Measurements from ENCODE around the gene TFR2.
A peak's percentile ranks its signal among the peaks of the same experiment; 100 is the strongest.

Gene TFR2

GRCh38 chr7:100641463-100641859, at the start of gene TFR2:
Gene TFR2 (minus strand): TSS chr7:100641552. CDS start chr7:100641509, 43 bp downstream.
- no peak for DNase-seq

DNA sequence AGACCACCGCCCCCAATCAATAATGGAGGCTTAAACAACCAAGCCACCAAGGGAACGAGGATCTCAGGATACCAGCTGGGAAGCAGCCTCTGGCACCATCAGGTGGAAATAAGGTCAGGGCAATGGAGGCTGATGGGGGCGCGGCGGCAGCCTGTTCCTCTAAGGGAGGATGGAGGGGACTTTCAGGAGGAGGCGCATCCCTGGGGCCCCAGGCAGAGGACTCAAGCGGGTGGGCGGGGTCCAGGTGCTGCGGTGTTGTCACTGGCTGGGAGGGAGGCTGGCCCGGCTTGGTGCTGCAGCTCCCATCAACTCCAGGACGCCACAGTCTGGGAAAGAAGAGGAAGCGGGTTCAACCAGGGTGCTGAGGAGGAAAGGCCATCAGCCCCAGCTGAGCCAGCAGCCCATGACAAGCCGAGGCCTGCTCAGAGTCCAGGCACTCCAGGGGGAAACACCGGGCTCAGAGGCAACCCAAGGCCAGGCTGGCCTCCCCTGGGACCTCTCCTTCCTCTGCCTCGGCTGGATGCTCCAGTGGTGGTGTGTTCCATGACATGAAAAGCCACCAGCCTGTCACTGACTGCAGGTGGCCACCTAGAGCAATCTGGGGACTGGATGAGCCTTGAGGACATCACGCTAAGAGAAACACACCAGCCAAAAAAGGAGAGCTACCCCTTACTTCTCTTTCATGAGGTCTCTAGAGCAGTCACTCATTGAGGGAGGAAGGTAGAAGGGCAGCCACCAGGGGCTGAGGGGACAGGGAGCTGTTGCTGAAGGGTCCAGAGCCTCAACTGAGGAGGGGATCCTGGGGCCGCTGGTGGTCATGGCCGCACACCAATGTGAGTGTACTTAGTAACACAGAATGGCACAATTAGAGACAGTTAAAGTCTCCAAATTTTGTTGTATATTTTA, 48.1 kb upstream of the TFR2 start:
- DNase-seq, result no peak

- DNase-seq, result no peak
These were observed 47.0 kb upstream of the TFR2 start for GRCh38 chr7:100688326-100688860.

GRCh38 chr7:100687751-100688300, 46.5 kb upstream of the TFR2 start:
- DNase-seq, result no peak

- no peak for DNase-seq
These were observed 45.9 kb upstream of the TFR2 start for GRCh38 chr7:100687261-100687660.

DNA sequence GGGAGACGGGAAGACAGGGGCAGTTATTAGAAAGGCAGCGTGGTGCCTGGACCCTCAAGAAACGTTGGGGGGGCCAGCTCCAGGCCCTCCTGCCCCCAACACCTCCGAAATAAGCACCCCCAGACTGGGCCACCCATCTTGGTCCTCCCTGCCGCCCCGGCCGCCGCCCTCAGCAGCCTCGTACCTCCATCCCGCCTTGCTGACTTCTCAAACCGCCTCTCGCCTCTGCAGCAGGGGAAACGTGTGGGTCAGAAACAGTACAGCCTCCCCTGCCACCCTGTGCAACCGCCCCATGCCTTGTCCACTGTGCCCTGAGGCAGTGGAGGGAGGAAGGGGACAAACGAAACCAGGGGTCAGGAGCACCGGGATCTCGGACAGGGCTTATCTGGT, 45.5 kb upstream of the TFR2 start:
- no peak for DNase-seq

GRCh38 chr7:100686201-100686821, 45.0 kb upstream of the TFR2 start:
- no peak for DNase-seq

DNA sequence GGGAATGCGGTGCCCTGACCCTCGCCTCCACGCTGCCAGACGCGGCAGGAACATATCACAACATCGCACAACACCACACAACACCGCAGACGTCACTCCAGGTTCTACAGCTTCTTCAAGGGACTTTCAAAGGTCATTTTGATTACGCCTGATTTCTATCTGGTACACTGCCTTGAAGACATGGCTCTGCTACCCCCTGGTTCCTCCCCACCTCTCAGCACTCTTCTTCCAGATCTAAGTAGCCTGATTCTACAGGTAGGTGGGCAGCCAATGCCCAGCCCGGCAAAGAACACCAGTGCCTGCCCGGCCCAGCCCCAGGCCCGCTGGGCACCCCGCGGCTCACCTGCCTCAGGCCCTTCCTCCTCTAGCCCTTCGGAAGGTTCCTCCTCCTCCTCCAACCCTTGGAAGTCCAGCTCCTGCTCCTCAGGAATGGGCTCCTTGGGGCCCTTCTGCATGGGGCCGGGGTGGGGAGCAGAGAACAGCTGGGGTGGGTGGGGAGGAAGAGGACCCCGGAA, 44.3 kb upstream of the TFR2 start:
- DNase-seq, result no peak

- no peak for DNase-seq
These were observed 43.8 kb upstream of the TFR2 start for GRCh38 chr7:100685049-100685605.

DNA sequence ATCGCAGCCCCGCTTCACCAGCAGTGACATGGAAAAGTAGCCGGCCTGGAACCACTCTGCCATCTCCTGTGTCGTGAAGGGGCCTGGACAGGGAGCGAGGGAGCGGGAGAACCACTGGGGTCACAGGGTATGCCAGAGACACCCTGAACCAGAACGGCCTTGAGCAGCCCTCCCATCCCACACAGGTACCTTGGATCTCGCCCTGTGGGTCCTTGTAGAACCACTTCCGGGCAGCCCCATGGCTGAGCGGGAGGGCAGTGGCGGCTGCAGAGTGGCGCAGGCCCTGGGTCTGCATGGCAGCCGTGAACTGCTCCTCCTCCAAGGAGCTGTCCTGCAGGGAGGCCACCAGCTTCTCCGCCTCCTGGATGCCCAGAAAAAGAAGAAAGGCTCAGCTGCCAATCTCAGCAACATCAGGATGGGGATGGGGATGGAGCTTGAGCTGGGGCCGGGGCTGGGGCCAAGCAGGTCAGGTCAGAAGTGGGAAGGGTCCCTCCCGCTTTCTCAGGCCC, 43.2 kb upstream of the TFR2 start:
- DNase-seq, result no peak

GRCh38 chr7:100683659-100684533, 42.5 kb upstream of the TFR2 start:
- DNase-seq, result no peak

DNA sequence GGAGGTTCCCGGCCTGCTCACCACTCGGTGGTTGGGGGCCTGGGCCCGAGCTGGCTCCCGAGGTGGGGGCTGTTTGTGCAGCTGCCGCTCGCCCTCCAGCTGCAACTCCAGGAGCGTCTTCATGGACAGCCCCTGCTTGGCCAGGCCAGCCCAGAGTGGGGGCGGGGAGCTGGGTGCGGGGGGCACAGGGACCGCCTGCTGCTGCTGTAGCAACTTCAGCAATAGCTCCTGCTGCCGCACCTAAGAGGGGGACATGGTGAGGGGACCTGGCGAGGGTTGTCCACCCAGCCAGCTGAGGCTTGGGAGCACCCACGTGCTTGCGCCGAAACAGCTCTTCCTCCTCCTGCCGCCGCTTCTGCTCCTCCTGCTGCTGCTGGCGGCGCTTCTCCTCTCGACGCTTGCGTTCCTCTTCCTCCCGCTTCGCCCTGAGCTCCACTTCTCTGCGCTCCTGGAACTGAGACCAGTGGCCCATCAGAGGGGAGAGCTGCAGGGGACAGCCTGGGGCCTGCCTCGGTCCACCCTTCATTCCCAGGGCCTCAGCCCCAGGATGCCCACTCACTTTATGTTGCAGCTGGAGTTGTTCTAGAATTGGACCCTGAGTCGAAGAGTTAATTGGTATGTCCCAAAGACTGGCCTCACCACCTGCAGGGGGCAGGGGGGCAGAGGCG, 41.8 kb upstream of the TFR2 start:
- DNase-seq, result no peak

DNA sequence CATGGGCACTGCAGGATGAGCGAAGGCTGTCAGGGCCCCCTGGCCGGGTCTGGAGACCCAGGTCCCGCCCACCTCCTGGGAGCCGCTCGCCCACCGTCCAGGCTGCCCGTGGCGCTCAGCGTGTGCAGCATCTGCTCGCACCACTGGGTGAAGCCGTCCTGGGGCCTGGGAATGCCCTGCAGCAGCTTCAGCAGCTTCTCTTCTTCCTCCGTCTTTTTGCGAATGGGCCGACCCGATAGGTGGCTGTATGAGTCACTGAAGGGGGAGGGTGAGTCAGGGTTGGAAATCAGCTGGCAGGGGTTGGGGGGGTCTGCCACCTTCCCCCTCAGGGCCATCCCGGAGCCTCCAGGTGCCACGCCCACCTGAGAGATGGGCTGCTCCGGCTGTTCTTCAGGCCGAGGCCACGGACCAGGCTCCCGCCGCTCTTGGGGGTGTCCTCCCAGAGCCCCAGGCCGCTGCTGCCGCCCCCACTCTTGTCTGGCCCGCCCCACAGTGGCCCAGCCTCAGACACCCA, 40.9 kb upstream of the TFR2 start:
- DNase-seq, result peak in 1 of 2 donors; percentile 42

DNA sequence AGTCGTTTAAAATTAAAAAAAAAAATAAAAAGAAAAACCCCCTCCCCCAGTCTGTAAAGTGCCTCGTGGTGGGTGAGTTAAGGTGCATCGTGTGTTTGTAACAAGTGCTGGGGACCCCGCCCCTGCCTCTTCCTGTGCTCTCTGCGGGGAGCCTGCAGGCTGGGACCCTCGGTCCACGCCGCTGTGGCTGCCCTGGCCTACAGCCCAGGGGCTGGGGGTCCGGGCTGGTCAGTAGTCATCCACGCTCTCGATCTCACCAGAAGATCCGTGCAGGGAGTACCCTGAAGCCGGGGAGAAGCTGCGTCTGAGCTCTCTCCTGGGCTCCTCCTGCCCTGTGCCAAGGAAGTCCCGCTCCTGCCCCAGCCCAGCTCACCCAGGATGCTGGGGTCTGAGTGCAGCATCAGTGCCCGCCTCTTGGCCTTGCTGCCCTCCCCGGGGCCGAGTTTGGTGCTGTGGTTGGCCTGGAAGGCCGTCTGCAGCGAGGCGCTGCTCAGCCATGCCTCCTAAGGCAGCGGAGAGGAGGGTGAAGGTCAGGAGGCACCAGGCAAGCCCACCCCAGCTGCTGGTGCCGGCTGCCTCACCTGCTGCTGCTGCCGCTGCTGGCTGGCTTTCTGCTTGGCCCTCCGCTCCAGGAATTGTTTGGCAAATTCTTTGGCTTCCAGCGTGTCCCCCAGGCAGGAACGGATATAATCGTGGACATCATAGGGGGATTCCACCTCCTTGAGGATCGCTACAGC, 40.3 kb upstream of the TFR2 start:
- no peak for DNase-seq

- no peak for DNase-seq
These were observed 39.4 kb upstream of the TFR2 start for GRCh38 chr7:100680576-100681271.

DNA sequence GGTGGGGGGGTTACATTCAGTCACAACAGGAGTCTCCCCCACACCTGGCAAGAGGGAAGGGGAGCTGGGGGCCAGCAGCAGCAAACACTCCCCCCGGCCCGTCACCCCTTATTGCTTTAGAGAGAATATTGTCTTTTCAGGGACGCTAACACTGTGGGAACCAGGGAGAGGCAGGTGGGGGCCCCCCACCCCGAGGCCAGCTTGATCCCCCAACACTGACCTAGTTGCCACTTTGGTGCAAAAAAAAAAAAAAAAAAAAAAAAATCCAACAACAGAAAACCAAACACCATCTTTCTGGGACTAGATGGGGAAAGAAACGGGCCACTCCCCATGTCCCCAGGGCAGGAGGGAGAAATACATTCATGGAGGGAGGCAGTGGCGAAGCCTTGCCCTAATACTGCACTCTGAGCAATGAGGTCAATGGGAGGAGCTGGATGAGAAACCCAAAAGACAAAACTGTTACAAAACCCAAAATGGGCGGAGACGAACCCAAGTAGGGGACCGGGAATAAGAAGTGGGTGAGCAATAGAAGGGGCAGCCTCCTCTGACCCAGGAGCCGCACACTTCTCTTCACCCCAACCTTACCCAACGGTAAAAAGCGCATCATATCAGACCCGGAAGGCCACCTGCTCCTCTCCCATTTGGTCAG, 38.7 kb upstream of the TFR2 start:
- no peak for DNase-seq

GRCh38 chr7:100679129-100679926, 38.0 kb upstream of the TFR2 start:
- DNase-seq, result no peak

DNA sequence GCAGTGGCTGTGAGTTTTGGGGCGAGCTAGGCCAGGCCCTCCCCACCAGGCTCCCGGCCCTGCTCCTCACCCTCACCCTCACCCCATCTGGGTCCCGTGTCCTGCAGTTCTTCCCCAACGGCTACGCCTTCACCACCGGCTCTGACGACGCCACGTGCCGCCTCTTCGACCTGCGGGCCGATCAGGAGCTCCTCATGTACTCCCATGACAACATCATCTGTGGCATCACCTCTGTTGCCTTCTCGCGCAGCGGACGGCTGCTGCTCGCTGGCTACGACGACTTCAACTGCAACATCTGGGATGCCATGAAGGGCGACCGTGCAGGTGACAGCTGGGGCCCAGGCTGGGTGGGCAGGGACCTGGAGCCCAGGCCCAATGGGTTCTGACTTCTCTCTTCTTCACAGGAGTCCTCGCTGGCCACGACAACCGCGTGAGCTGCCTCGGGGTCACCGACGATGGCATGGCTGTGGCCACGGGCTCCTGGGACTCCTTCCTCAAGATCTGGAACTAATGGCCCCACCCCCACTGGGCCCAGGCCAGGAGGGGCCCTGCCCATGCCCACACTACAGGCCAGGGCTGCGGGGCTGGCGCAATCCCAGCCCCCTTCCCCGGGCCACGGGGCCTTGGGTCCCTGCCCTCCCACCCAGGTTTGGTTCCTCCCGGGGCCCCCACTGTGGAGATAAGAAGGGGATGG, 37.1 kb upstream of the TFR2 start:
- DNase-seq, result no peak

All from activated CD4-positive, alpha-beta T cell treated with anti-CD3 and anti-CD28 coated beads for 4 hours (primary cell).